ENCODE results near the gene CTTNBP2.

Gene CTTNBP2

GRCh38 chr7:117704063-117704462 is 169.2 kb downstream of the CTTNBP2 start:
- H3K9me3 Mint-ChIP-seq: no peaks in the 10 kb centered on the region
- H3K36me3 Mint-ChIP-seq (ENCODE audit: low read depth): no peaks in the 10 kb centered on the region
- TF ChIP-seq, protein P1, sequence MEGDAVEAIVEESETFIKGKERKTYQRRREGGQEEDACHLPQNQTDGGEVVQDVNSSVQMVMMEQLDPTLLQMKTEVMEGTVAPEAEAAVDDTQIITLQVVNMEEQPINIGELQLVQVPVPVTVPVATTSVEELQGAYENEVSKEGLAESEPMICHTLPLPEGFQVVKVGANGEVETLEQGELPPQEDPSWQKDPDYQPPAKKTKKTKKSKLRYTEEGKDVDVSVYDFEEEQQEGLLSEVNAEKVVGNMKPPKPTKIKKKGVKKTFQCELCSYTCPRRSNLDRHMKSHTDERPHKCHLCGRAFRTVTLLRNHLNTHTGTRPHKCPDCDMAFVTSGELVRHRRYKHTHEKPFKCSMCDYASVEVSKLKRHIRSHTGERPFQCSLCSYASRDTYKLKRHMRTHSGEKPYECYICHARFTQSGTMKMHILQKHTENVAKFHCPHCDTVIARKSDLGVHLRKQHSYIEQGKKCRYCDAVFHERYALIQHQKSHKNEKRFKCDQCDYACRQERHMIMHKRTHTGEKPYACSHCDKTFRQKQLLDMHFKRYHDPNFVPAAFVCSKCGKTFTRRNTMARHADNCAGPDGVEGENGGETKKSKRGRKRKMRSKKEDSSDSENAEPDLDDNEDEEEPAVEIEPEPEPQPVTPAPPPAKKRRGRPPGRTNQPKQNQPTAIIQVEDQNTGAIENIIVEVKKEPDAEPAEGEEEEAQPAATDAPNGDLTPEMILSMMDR (IDR thresholded peaks at IDR 0.05; ENCODE audit: unreplicated experiment in 3 of 3): no peak
- no peaks in the 10 kb centered on the region for H3K27me3 Mint-ChIP-seq (ENCODE audit: low read depth)
- H3K27ac Mint-ChIP-seq: no peak overlapping the region
- H3K4me1 Mint-ChIP-seq: no peaks in the 10 kb centered on the region
- no peak overlapping the region for H3K4me3 Mint-ChIP-seq

GRCh38 chr7:117698018-117698417 is 175.2 kb downstream of the CTTNBP2 start:
- no peaks in the 10 kb centered on the region for H3K27me3 Mint-ChIP-seq (ENCODE audit: low read depth)
- TF ChIP-seq, protein P1 (IDR thresholded peaks at IDR 0.05; ENCODE audit: unreplicated experiment in 3 of 3): no peak
- H3K36me3 Mint-ChIP-seq (ENCODE audit: low read depth): no peaks in the 10 kb centered on the region
- H3K27ac Mint-ChIP-seq: no peak overlapping the region
- no peaks in the 10 kb centered on the region for H3K9me3 Mint-ChIP-seq
- no peak overlapping the region for H3K4me3 Mint-ChIP-seq
- H3K4me1 Mint-ChIP-seq: no peaks in the 10 kb centered on the region

GRCh38 chr7:117692338-117692737 is 180.9 kb downstream of the CTTNBP2 start:
- TF ChIP-seq, protein P1 (IDR thresholded peaks at IDR 0.05; ENCODE audit: unreplicated experiment in 3 of 3): no peak
- Mint-ChIP-seq H3K27me3 (ENCODE audit: low read depth) (no peaks in the 10 kb centered on the region), H3K36me3 (ENCODE audit: low read depth) (no peaks in the 10 kb centered on the region), H3K4me1 (no peaks in the 10 kb centered on the region), H3K4me3 (no peak overlapping the region), H3K27ac (no peak overlapping the region), H3K9me3 (no peaks in the 10 kb centered on the region)

- H3K4me3 Mint-ChIP-seq: no peak overlapping the region
- peaks cover 14% of the 10 kb centered on the region for H3K4me1 Mint-ChIP-seq
- H3K36me3 Mint-ChIP-seq (ENCODE audit: low read depth): no peaks in the 10 kb centered on the region
- no peaks in the 10 kb centered on the region for H3K9me3 Mint-ChIP-seq
- TF ChIP-seq, protein P1 (IDR thresholded peaks at IDR 0.05; ENCODE audit: unreplicated experiment in 3 of 3): no peak
- H3K27me3 Mint-ChIP-seq (ENCODE audit: low read depth): no peaks in the 10 kb centered on the region
- H3K27ac Mint-ChIP-seq: no peak overlapping the region
Observed at GRCh38 chr7:117690147-117690546, 183.1 kb downstream of the CTTNBP2 start.

DNA sequence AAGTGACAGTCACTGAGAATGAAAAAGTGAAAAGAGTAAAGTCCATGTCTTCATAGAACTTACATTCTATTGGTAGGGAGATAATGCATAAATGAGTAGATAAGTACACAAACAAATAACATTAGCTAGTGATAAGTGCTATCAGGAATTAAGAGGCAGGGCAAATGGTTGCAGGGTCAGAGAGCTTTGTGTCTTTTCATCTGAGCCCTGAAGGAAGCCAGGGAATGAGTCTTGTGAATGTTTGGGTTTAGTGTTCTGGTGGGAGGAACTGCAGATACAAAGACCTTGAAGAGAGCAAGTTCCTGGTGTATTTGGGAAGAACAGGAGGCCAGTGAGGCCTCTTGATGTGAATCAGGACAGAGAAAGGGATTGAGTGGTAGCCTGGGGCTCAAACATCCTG is 183.8 kb downstream of the CTTNBP2 start:
- H3K36me3 Mint-ChIP-seq (ENCODE audit: low read depth): no peaks in the 10 kb centered on the region
- H3K4me3 Mint-ChIP-seq: no peak overlapping the region
- H3K27ac Mint-ChIP-seq: no peak overlapping the region
- no peaks in the 10 kb centered on the region for H3K27me3 Mint-ChIP-seq (ENCODE audit: low read depth)
- H3K4me1 Mint-ChIP-seq: peaks cover 14% of the 10 kb centered on the region
- TF ChIP-seq, protein P1 (IDR thresholded peaks at IDR 0.05; ENCODE audit: unreplicated experiment in 3 of 3): no peak
- H3K9me3 Mint-ChIP-seq: no peaks in the 10 kb centered on the region

DNA sequence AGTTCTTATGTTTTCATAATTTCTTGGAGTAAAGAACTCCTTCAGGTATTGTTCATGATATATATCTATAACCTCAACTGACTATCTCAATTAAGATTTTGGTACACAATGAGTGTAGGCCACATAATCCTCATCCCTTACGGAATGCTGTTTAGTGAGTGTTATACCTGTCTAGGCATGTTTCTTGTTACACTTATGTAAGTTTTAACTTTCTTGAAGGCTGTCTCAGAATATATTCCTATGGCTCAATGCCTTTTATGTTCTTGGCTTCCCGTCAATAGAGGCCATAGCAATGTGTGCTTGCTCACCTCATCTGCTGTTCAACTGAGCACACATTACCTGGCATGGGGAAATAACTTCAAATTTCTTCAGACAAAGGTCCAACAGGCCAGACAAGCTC is 185.1 kb downstream of the CTTNBP2 start:
- H3K27ac Mint-ChIP-seq: peak overlapping the region in 2 of 3 experiments; percentile 46 to 54
- H3K36me3 Mint-ChIP-seq (ENCODE audit: low read depth): no peaks in the 10 kb centered on the region
- TF ChIP-seq, protein P1 (IDR thresholded peaks at IDR 0.05; ENCODE audit: unreplicated experiment in 3 of 3): no peak
- H3K4me1 Mint-ChIP-seq: peaks cover 14% of the 10 kb centered on the region
- H3K4me3 Mint-ChIP-seq: no peak overlapping the region
- H3K27me3 Mint-ChIP-seq (ENCODE audit: low read depth): no peaks in the 10 kb centered on the region
- no peaks in the 10 kb centered on the region for H3K9me3 Mint-ChIP-seq

All from nephron (organoid).